Peyer's patch (tissue), 4 donors: ENCODE data around the gene ALDH1A2.

Experiments
- CTCF ChIP-seq, 6 experiments: fragments of 450-650 bp in 4 of 6; fragments of 200-600 bp in 2 of 6; sonication (generic) in 1 of 6; IDR thresholded peaks; one replicate each; pipeline ENCODE4 v1.5.1; 2017 to 2019; ENCODE audit warnings: antibody characterized with exemption in 6 of 6, mild to moderate bottlenecking in 3 of 6, moderate library complexity in 1 of 6
- POLR2A ChIP-seq, 2 donors: fragments of 450-650 bp; IDR thresholded peaks; one replicate each; pipeline ENCODE4 v1.5.1; 2017; ENCODE audit warnings: antibody characterized with exemption in 2 of 2, mild to moderate bottlenecking in 2 of 2, moderate library complexity in 2 of 2

GRCh38 chr15:57923306-57923705, 142.2 kb downstream of the ALDH1A2 start:
- TF ChIP-seq POLR2A (IDR thresholded peaks at IDR 0.05) (no peak), CTCF (IDR thresholded peaks at IDR 0.05) (no peak)
